NT2/D1 (cell line): ENCODE results near the gene PPP1R15A.

Experiments
- SUZ12 ChIP-seq: IDR thresholded peaks from 2 replicates; pipeline ENCODE4 v1.6.1; 2011; ENCODE audit not compliant: insufficient read length, insufficient read depth; ENCODE audit errors: extremely low read depth
- YY1 ChIP-seq: IDR thresholded peaks from 2 replicates; pipeline ENCODE4 v1.6.1; 2011; ENCODE audit not compliant: insufficient read length, insufficient read depth

GRCh38 chr19:48905664-48906063, 33.4 kb downstream of the PPP1R15A start:
- no peak for TF ChIP-seq YY1
- no peak for TF ChIP-seq SUZ12
